RWPE2 (cell line): ENCODE measurements around the gene PTGIR.

ENCODE experiments used
- ATAC-seq: fragments of 200-7000 bp; cut with Tn5 transposase; 3 replicates; pipeline ENCODE4 v1.9.1; 2021; ENCODE audit warnings: low read depth
- DNase-seq: peaks from one replicate; pipeline ENCODE4 v3.0.0-alpha.2; 2020; ENCODE audit warnings: low spot score
- H3K27ac ChIP-seq: fragments of 450-650 bp; 2 replicates; pipeline ENCODE4 v1.5.1; 2017; ENCODE audit warnings: mild to moderate bottlenecking; ENCODE audit not compliant: poor library complexity, severe bottlenecking
- H3K27me3 ChIP-seq: fragments of 250-450 bp; sonication (Bioruptor Pico); 2 replicates; pipeline ENCODE4 v1.5.1; 2021; ENCODE audit warnings: mild to moderate bottlenecking, moderate library complexity; ENCODE audit not compliant: insufficient read depth, poor library complexity, severe bottlenecking
- H3K36me3 ChIP-seq: fragments of 250-450 bp; sonication (Bioruptor Pico); 2 replicates; pipeline ENCODE4 v1.5.1; 2020; ENCODE audit warnings: low read depth, mild to moderate bottlenecking, moderate library complexity
- H3K4me1 ChIP-seq: fragments of 250-450 bp; sonication (Bioruptor Pico); 2 replicates; pipeline ENCODE4 v1.5.1; 2021; ENCODE audit warnings: mild to moderate bottlenecking, moderate library complexity; ENCODE audit not compliant: insufficient read depth, poor library complexity, severe bottlenecking
- H3K4me3 ChIP-seq: fragments of 250-450 bp; sonication (Bioruptor Pico); 2 replicates; pipeline ENCODE4 v1.5.1; 2021; ENCODE audit warnings: mild to moderate bottlenecking, moderate library complexity; ENCODE audit not compliant: severe bottlenecking
- H3K9me3 ChIP-seq: fragments of 250-450 bp; sonication (Bioruptor Pico); 2 replicates; pipeline ENCODE4 v1.5.1; 2021; ENCODE audit warnings: mild to moderate bottlenecking, moderate library complexity; ENCODE audit not compliant: severe bottlenecking
- TF ChIP-seq, protein P1 (sequence below): fragments of 450-650 bp; IDR thresholded peaks from one replicate; pipeline ENCODE4 v1.5.1; 2017; ENCODE audit warnings: mild to moderate bottlenecking, moderate library complexity; ENCODE audit not compliant: poor library complexity, severe bottlenecking

Gene PTGIR

GRCh38 chr19:46601318-46602224 is 23.3 kb downstream of the PTGIR start, which contains the start of gene CALM3:
TSS of gene CALM3 (plus strand) at chr19:46601330. CDS start at chr19:46601435, 105 bp downstream.
- DNase-seq: no peak
- peaks cover 26% of the 10 kb centered on the region for H3K36me3 ChIP-seq
- peak within 1 kb of the TSS; percentile 99 for H3K4me3 ChIP-seq
- ATAC-seq: no peak
- H3K27ac ChIP-seq: peak within 1 kb of the TSS; percentile 84
- TF ChIP-seq, protein P1, sequence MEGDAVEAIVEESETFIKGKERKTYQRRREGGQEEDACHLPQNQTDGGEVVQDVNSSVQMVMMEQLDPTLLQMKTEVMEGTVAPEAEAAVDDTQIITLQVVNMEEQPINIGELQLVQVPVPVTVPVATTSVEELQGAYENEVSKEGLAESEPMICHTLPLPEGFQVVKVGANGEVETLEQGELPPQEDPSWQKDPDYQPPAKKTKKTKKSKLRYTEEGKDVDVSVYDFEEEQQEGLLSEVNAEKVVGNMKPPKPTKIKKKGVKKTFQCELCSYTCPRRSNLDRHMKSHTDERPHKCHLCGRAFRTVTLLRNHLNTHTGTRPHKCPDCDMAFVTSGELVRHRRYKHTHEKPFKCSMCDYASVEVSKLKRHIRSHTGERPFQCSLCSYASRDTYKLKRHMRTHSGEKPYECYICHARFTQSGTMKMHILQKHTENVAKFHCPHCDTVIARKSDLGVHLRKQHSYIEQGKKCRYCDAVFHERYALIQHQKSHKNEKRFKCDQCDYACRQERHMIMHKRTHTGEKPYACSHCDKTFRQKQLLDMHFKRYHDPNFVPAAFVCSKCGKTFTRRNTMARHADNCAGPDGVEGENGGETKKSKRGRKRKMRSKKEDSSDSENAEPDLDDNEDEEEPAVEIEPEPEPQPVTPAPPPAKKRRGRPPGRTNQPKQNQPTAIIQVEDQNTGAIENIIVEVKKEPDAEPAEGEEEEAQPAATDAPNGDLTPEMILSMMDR: no peak
- peaks cover 4% of the 10 kb centered on the region for H3K4me1 ChIP-seq
- H3K27me3 ChIP-seq: no peaks in the 10 kb centered on the region
- H3K9me3 ChIP-seq: peaks cover 3% of the 10 kb centered on the region

- Histone ChIP-seq H3K27me3 (no peaks in the 10 kb centered on the region), H3K4me1 (peaks cover 4% of the 10 kb centered on the region), H3K4me3 (peak overlapping the region; percentile 99), H3K9me3 (peaks cover 3% of the 10 kb centered on the region), H3K36me3 (peaks cover 17% of the 10 kb centered on the region), H3K27ac (peak overlapping the region; percentile 84)
- DNase-seq: peak; percentile 92
- ATAC-seq: peak; percentile 86
- TF ChIP-seq, protein P1: no peak
Measured at GRCh38 chr19:46600384-46601317, 24.2 kb downstream of the PTGIR start.

- H3K27ac ChIP-seq: peak overlapping the region; percentile 84
- peaks cover 9% of the 10 kb centered on the region; the same call in 1 of the 2 replicates for H3K36me3 ChIP-seq
- H3K9me3 ChIP-seq: peaks cover 3% of the 10 kb centered on the region
- ATAC-seq (no peak), DNase-seq (no peak)
- peaks cover 4% of the 10 kb centered on the region for H3K4me1 ChIP-seq
- H3K27me3 ChIP-seq: no peaks in the 10 kb centered on the region
- H3K4me3 ChIP-seq: peak overlapping the region; percentile 99
- TF ChIP-seq, protein P1: no peak
Measured at GRCh38 chr19:46599716-46600373, 25.0 kb downstream of the PTGIR start.

- Histone ChIP-seq H3K4me3 (no peak overlapping the region), H3K4me1 (peaks cover 4% of the 10 kb centered on the region), H3K36me3 (peaks cover 8% of the 10 kb centered on the region; the same call in 1 of the 2 replicates), H3K27ac (no peak overlapping the region), H3K9me3 (peaks cover 3% of the 10 kb centered on the region), H3K27me3 (no peaks in the 10 kb centered on the region)
- TF ChIP-seq, protein P1: no peak
- ATAC-seq (no peak), DNase-seq (no peak)
Measured at GRCh38 chr19:46598372-46598917, 26.4 kb downstream of the PTGIR start.
